ENCODE measurements around the gene PSMB10.

- TF ChIP-seq CTCF (IDR thresholded peaks at IDR 0.05; ENCODE audit: low read depth, low read length): no peak
- no peak for TF ChIP-seq EZH2phosphoT487 (IDR thresholded peaks at IDR 0.05; ENCODE audit: low read depth)
These were observed 14.8 kb upstream of the PSMB10 start for GRCh38 chr16:67951485-67951884.
